KMS-11 (cell line): ENCODE data around the gene GRK6.

ENCODE experiments used
- H2AFZ ChIP-seq: fragments of 200-600 bp; sonication (generic); 2 replicates; pipeline ENCODE4 v1.6.1; 2016; ENCODE audit warnings: antibody characterized with exemption, mixed run types, low read depth
- H3K27ac ChIP-seq: fragments of 200-600 bp; sonication (generic); 2 replicates; pipeline ENCODE4 v1.6.1; 2016; ENCODE audit warnings: mild to moderate bottlenecking, mixed run types
- H3K27me3 ChIP-seq: fragments of 200-600 bp; sonication (generic); 2 replicates; pipeline ENCODE4 v1.6.1; 2017; ENCODE audit warnings: mild to moderate bottlenecking, low read depth, mixed run types, moderate library complexity; ENCODE audit not compliant: insufficient read depth
- H3K36me3 ChIP-seq: fragments of 200-600 bp; sonication (generic); 2 replicates; pipeline ENCODE4 v1.6.1; 2017; ENCODE audit warnings: mild to moderate bottlenecking, mixed run types; ENCODE audit not compliant: insufficient read depth
- H3K4me1 ChIP-seq: fragments of 200-600 bp; sonication (generic); 2 replicates; pipeline ENCODE4 v1.6.1; 2016; ENCODE audit warnings: mild to moderate bottlenecking, low read depth, mixed run types; ENCODE audit not compliant: poor library complexity, severe bottlenecking
- H3K4me2 ChIP-seq: fragments of 200-600 bp; sonication (generic); 2 replicates; pipeline ENCODE4 v1.7.0; 2016; ENCODE audit warnings: mild to moderate bottlenecking, mixed run types
- H3K4me3 ChIP-seq: fragments of 200-600 bp; sonication (generic); IDR thresholded peaks from 2 replicates; pipeline ENCODE4 v1.6.1; 2017; ENCODE audit warnings: low read depth, low read length, mixed read lengths; ENCODE audit not compliant: insufficient read depth
- H3K79me2 ChIP-seq: fragments of 200-600 bp; sonication (generic); 2 replicates; pipeline ENCODE4 v1.6.1; 2016; ENCODE audit warnings: low read depth, mixed run types; ENCODE audit not compliant: insufficient read depth
- H3K9ac ChIP-seq: fragments of 200-600 bp; sonication (generic); 2 replicates; pipeline ENCODE4 v1.6.1; 2016; ENCODE audit warnings: mild to moderate bottlenecking, mixed run types
- H4K20me1 ChIP-seq: fragments of 200-600 bp; sonication (generic); 2 replicates; pipeline ENCODE4 v1.6.1; 2016; ENCODE audit warnings: mild to moderate bottlenecking, mixed run types; ENCODE audit not compliant: insufficient read depth
- CTCF ChIP-seq: fragments of 200-600 bp; sonication (generic); conservative IDR thresholded peaks from 2 replicates; pipeline ENCODE4 v1.6.1; 2017; ENCODE audit warnings: low read depth, mild to moderate bottlenecking, antibody characterized with exemption, low read length, moderate library complexity, mixed read lengths

The GRK6 gene

GRCh38 chr5:177430140-177430951 is 3.9 kb downstream of the GRK6 start:
- H3K4me1 ChIP-seq, result peaks cover 61% of the 10 kb centered on the region
- H3K79me2 ChIP-seq, result no peaks in the 10 kb centered on the region
- no peak for TF ChIP-seq CTCF
- no peak overlapping the region for H3K27ac ChIP-seq
- no peak overlapping the region for H3K4me3 ChIP-seq
- H3K36me3 ChIP-seq, result no peaks in the 10 kb centered on the region
- H3K4me2 ChIP-seq, result peak overlapping the region; percentile 63; the same call in 1 of the 2 replicates
- no peaks in the 10 kb centered on the region for H3K27me3 ChIP-seq
- H4K20me1 ChIP-seq, result no peaks in the 10 kb centered on the region
- no peak overlapping the region for H2AFZ ChIP-seq
- no peak overlapping the region for H3K9ac ChIP-seq

DNA sequence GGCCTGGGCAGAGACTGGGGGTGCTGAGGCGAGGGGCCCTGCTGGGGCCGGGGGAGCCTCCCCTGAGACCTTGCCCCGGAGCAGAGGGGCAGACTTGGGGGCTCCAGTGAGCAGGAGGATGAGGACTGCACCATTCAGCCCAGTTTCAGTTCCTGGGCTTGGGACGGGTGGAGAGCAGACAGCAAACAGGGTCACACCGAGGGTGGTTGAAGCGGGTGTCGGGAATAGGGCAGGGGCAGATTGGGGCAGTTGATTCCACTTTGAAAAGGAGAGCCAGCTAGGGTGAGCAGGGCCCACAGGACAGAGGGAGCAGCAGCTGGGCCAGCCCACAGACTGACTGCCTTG is 4.5 kb downstream of the GRK6 start:
- H4K20me1 ChIP-seq, result no peaks in the 10 kb centered on the region
- TF ChIP-seq CTCF, result no peak
- H2AFZ ChIP-seq, result no peak overlapping the region
- peak overlapping the region; percentile 63; the same call in 1 of the 2 replicates for H3K4me2 ChIP-seq
- no peaks in the 10 kb centered on the region for H3K36me3 ChIP-seq
- no peaks in the 10 kb centered on the region for H3K79me2 ChIP-seq
- H3K27ac ChIP-seq, result peak overlapping the region; percentile 64; the same call in 1 of the 2 replicates
- H3K4me1 ChIP-seq, result peaks cover 57% of the 10 kb centered on the region
- H3K4me3 ChIP-seq, result no peak overlapping the region
- no peaks in the 10 kb centered on the region for H3K27me3 ChIP-seq
- no peak overlapping the region; the same call in 1 of the 2 replicates for H3K9ac ChIP-seq

GRCh38 chr5:177431317-177432142 is 5.1 kb downstream of the GRK6 start:
- no peaks in the 10 kb centered on the region for H3K79me2 ChIP-seq
- H3K4me3 ChIP-seq, result no peak overlapping the region
- no peaks in the 10 kb centered on the region for H4K20me1 ChIP-seq
- H3K4me2 ChIP-seq, result peak overlapping the region; percentile 63; the same call in 1 of the 2 replicates
- H3K4me1 ChIP-seq, result peaks cover 57% of the 10 kb centered on the region
- H3K27me3 ChIP-seq, result no peaks in the 10 kb centered on the region
- peak overlapping the region; percentile 64 for H3K27ac ChIP-seq
- H3K9ac ChIP-seq, result peak overlapping the region; percentile 43; the same call in 1 of the 2 replicates
- H3K36me3 ChIP-seq, result no peaks in the 10 kb centered on the region
- no peak for TF ChIP-seq CTCF
- no peak overlapping the region for H2AFZ ChIP-seq

GRCh38 chr5:177432143-177432838 is 5.8 kb downstream of the GRK6 start:
- peak overlapping the region; percentile 43; the same call in 1 of the 2 replicates for H3K9ac ChIP-seq
- H3K4me3 ChIP-seq, result no peak overlapping the region
- H3K27me3 ChIP-seq, result no peaks in the 10 kb centered on the region
- peak overlapping the region; percentile 64 for H3K27ac ChIP-seq
- H3K79me2 ChIP-seq, result no peaks in the 10 kb centered on the region
- peaks cover 56% of the 10 kb centered on the region for H3K4me1 ChIP-seq
- H4K20me1 ChIP-seq, result no peaks in the 10 kb centered on the region
- TF ChIP-seq CTCF, result no peak
- H2AFZ ChIP-seq, result no peak overlapping the region
- H3K36me3 ChIP-seq, result no peaks in the 10 kb centered on the region
- peak overlapping the region; percentile 63 for H3K4me2 ChIP-seq
